ENCODE measurements around the gene OPCML.

The OPCML gene

DNA sequence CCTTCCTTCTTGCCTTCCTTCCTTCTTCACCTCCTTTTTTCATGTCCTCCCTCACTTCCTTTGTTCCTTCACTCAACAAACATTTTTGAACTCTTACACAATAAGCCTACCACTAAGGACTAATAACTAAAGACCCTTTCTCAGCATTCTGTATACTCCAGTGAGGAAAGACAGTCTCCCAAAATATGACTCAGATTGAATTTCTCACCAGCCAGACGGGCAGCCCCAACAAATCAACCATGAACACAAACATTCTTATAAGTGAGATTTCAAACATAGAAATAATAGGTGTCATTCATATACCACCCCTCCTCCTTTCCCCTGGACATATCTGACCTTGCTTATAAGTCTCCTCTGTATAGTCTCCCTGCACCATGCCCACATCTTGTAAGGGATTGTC lies 1079.7 kb downstream of the OPCML start:
- Histone ChIP-seq H3K27ac (no peak overlapping the region), H3K4me3 (ENCODE audit: low read depth, low read length) (no peak overlapping the region), H3K27me3 (ENCODE audit: insufficient read depth, low read depth, severe bottlenecking) (no peaks in the 10 kb centered on the region), H3K36me3 (no peaks in the 10 kb centered on the region), H3K9me3 (ENCODE audit: severe bottlenecking) (no peaks in the 10 kb centered on the region)
- TF ChIP-seq, protein P1, sequence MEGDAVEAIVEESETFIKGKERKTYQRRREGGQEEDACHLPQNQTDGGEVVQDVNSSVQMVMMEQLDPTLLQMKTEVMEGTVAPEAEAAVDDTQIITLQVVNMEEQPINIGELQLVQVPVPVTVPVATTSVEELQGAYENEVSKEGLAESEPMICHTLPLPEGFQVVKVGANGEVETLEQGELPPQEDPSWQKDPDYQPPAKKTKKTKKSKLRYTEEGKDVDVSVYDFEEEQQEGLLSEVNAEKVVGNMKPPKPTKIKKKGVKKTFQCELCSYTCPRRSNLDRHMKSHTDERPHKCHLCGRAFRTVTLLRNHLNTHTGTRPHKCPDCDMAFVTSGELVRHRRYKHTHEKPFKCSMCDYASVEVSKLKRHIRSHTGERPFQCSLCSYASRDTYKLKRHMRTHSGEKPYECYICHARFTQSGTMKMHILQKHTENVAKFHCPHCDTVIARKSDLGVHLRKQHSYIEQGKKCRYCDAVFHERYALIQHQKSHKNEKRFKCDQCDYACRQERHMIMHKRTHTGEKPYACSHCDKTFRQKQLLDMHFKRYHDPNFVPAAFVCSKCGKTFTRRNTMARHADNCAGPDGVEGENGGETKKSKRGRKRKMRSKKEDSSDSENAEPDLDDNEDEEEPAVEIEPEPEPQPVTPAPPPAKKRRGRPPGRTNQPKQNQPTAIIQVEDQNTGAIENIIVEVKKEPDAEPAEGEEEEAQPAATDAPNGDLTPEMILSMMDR (IDR thresholded peaks at IDR 0.05; ENCODE audit: low read depth, low read length): no peak
- DNase-seq: no peak

- Histone ChIP-seq H3K27ac (no peak overlapping the region), H3K36me3 (no peaks in the 10 kb centered on the region), H3K9me3 (ENCODE audit: severe bottlenecking) (no peaks in the 10 kb centered on the region), H3K27me3 (ENCODE audit: insufficient read depth, low read depth, severe bottlenecking) (no peaks in the 10 kb centered on the region), H3K4me3 (ENCODE audit: low read depth, low read length) (no peak overlapping the region)
- TF ChIP-seq, protein P1 (IDR thresholded peaks at IDR 0.05; ENCODE audit: low read depth, low read length): no peak
- DNase-seq: no peak
Measured at GRCh38 chr11:132451942-132452601, 1080.2 kb downstream of the OPCML start.

DNA sequence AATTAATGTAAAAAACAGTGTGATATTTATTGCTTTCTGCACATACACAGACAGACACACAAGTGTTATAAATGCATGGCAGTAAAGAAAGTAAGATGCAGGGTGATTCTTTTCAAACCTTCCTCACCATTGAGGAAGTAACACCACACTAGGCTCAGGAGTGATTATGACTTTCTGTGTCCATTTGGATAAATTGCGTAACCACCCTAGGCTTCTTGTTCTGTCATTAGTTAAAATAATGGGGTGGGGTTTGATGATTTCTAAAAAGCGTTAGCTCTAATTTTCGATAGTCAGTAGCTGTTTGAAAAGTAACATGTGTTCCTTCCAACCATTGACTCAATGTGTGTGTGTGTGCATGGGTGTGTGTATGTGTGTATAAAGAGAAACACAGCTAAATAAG lies 1081.7 kb downstream of the OPCML start:
- no peak overlapping the region for H3K27ac ChIP-seq
- H3K36me3 ChIP-seq: no peaks in the 10 kb centered on the region
- TF ChIP-seq, protein P1 (IDR thresholded peaks at IDR 0.05; ENCODE audit: low read depth, low read length): no peak
- DNase-seq: no peak
- no peak overlapping the region for H3K4me3 ChIP-seq (ENCODE audit: low read depth, low read length)
- no peaks in the 10 kb centered on the region for H3K27me3 ChIP-seq (ENCODE audit: insufficient read depth, low read depth, severe bottlenecking)
- no peaks in the 10 kb centered on the region for H3K9me3 ChIP-seq (ENCODE audit: severe bottlenecking)

GRCh38 chr11:132448334-132448995 lies 1083.8 kb downstream of the OPCML start:
- DNase-seq: no peak
- Histone ChIP-seq H3K9me3 (ENCODE audit: severe bottlenecking) (no peaks in the 10 kb centered on the region), H3K4me3 (ENCODE audit: low read depth, low read length) (no peak overlapping the region), H3K27ac (no peak overlapping the region), H3K27me3 (ENCODE audit: insufficient read depth, low read depth, severe bottlenecking) (no peaks in the 10 kb centered on the region), H3K36me3 (no peaks in the 10 kb centered on the region)
- TF ChIP-seq, protein P1 (IDR thresholded peaks at IDR 0.05; ENCODE audit: low read depth, low read length): peak; percentile 45; the same call in 1 of the 2 replicates

- no peaks in the 10 kb centered on the region for H3K9me3 ChIP-seq (ENCODE audit: severe bottlenecking)
- no peaks in the 10 kb centered on the region for H3K27me3 ChIP-seq (ENCODE audit: insufficient read depth, low read depth, severe bottlenecking)
- DNase-seq: no peak
- no peak overlapping the region for H3K4me3 ChIP-seq (ENCODE audit: low read depth, low read length)
- TF ChIP-seq, protein P1 (IDR thresholded peaks at IDR 0.05; ENCODE audit: low read depth, low read length): no peak
- H3K36me3 ChIP-seq: no peaks in the 10 kb centered on the region
- no peak overlapping the region for H3K27ac ChIP-seq
Measured at GRCh38 chr11:132447761-132448160, 1084.5 kb downstream of the OPCML start.

Data from WERI-Rb-1 (cell line).